ENCODE results near the gene CLK4. TPM values are rescaled to one million over a fixed set of nuclear protein-coding genes. Genes with fewer than 3 reads are reported as not detected.
A peak's percentile ranks its signal among the peaks of the same experiment; 100 is the strongest.

Gene CLK4
- total RNA-seq, 1 donor from 2014 or later: 5.1 TPM

DNA sequence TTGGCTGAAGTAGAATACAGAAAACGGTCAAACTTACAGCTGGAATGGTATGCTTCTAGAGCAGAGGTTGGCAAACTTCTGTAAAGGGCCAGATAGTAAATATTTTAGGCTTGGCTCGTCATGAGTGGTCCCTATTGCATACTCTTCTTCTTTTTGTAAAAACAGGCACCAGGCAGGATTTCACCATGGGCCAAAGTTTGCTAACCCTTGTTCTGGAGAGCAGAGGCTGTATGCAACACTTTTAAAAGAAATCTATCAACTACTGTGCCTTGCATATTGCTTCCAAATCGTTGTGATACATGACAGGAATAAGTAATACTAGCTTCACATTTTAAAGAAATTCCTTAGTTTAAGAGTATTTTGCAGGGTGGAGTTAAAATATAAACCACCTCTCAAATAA lies 21.1 kb downstream of the CLK4 start:
- no peak overlapping the region for H3K4me3 ChIP-seq (ENCODE audit: low read depth, low read length)
- TF ChIP-seq, protein P1, sequence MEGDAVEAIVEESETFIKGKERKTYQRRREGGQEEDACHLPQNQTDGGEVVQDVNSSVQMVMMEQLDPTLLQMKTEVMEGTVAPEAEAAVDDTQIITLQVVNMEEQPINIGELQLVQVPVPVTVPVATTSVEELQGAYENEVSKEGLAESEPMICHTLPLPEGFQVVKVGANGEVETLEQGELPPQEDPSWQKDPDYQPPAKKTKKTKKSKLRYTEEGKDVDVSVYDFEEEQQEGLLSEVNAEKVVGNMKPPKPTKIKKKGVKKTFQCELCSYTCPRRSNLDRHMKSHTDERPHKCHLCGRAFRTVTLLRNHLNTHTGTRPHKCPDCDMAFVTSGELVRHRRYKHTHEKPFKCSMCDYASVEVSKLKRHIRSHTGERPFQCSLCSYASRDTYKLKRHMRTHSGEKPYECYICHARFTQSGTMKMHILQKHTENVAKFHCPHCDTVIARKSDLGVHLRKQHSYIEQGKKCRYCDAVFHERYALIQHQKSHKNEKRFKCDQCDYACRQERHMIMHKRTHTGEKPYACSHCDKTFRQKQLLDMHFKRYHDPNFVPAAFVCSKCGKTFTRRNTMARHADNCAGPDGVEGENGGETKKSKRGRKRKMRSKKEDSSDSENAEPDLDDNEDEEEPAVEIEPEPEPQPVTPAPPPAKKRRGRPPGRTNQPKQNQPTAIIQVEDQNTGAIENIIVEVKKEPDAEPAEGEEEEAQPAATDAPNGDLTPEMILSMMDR (conservative IDR thresholded peaks at IDR 0.05; ENCODE audit: low read depth, low read length): no peak
- no peak for DNase-seq (ENCODE audit: low read depth)

DNA sequence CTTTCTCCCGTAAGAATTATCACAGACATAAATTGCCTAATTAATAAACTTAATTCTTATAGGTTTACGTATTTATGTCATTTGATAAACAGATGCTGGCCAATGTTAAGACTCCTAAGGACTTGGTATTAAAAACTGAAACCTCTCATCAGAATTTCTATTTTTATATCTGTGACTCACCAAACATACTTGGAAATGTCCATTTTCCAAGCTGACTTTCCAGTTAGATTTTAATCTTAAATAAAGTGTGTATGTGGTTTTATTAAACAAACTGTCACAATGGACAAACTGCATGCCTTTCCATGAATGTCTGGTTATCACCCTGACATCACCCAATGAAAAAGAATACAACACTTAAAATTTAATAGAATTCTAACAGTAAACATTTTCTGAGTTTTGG lies 24.1 kb downstream of the CLK4 start:
- TF ChIP-seq, protein P1 (conservative IDR thresholded peaks at IDR 0.05; ENCODE audit: low read depth, low read length): no peak
- no peak overlapping the region for H3K4me3 ChIP-seq (ENCODE audit: low read depth, low read length)
- DNase-seq (ENCODE audit: low read depth): no peak

DNA sequence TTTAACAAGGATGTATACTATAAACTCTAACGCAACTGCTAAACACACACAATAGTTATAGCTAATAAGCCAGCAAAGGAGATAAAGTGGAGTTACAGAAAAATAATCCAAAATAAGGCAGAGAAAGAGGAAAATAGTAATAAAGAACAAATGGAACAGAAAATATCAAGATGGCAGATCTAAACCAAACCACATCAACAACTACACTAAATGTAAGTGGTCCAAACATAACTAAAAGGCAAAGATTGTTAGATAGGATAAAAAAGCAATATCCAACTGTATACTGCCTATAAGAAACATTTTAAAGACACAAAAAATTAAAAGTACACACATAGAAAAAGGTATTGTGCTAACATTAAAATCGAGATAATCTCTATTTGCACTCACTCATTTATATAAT lies 31.1 kb downstream of the CLK4 start:
- TF ChIP-seq, protein P1 (conservative IDR thresholded peaks at IDR 0.05; ENCODE audit: low read depth, low read length): no peak
- DNase-seq (ENCODE audit: low read depth): no peak
- no peak overlapping the region for H3K4me3 ChIP-seq (ENCODE audit: low read depth, low read length)

DNA sequence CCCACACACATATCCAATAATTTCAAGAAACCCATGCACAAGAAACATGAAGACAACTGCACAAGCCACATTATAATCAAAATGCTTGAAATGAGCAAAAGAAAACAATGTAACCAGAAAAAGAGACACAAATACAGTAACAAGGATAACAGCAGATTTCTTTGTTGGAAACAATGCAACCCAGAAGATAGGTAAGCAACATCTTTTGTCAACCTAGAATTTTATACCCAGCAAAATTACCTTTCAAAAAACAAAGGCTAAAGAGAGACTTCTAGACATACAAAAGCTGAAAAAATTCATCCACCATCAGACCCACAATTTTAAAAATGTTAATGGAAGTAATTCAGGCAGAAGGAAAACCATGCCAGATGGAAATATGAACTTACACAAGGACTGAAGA lies 31.7 kb downstream of the CLK4 start:
- H3K4me3 ChIP-seq (ENCODE audit: low read depth, low read length): no peak overlapping the region
- TF ChIP-seq, protein P1 (conservative IDR thresholded peaks at IDR 0.05; ENCODE audit: low read depth, low read length): no peak
- DNase-seq (ENCODE audit: low read depth): no peak

DNA sequence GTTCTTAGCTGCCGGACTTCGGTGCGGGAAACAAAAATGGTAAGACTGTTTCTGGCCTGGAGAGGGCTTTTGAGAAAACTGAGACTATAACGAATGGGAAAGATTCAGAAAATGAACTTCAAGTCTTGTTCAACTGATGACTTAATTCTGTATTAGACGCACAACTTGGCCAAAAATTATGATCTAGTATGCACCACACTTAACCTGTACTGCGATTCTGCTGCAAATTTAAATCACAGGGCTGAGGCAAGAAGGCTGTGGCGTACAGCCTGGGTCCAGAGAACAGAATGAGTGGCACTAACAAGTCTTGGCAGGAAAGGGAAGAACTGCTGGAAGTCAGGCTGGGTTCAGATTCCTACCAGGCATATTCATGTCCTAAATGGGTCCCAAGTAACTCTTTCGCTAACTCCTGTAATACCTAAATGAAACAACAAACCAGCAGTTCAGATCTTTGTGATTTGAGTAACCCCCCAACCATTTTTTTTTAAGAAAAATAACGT lies 35.9 kb downstream of the CLK4 start:
- TF ChIP-seq, protein P1 (conservative IDR thresholded peaks at IDR 0.05; ENCODE audit: low read depth, low read length): no peak
- H3K4me3 ChIP-seq (ENCODE audit: low read depth, low read length): no peak overlapping the region
- no peak for DNase-seq (ENCODE audit: low read depth)

DNA sequence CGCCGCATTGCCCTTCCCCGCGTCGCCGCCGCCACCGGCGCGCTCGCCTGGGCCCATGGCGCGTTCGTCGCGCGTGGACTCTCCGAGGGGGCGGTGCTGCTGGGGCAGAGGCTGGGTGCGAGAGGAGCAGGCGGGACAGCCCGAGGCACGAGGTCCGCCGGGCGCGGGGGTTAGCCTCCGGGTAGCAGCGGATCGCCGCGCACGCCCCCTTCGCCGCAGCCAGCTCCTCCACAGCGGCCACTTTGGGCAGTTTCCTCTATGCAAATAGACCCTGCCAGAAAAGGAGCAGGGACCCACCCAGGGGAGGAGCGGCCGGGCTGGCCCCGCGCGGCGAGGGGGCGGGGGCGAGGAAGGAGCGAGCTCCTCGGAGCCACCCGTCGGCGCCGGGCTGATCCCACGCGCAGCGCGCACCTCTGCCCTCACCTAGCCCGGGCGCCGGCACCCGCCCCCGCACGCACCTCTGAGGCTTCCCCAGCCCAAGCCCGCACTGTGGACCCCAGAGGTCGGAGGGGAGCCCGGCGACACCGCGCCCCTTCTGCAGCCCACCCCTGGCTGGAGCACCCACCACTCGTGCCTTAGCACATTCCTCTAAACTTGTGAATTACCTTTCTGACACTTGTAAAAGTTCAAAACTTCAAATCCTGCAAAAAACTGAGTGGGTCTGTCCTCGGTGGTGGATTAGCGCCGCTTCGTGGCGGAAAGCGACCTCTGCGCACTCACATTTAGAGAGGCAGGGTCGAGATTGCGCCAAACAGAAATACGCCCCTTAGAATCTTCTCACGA lies 36.5 kb downstream of the CLK4 start, which contains the start of gene COL23A1:
COL23A1 (minus strand) TSS at position 253 of the 783 bp plus-strand sequence.
- TF ChIP-seq, protein P1 (conservative IDR thresholded peaks at IDR 0.05; ENCODE audit: low read depth, low read length): peak; percentile 98
- H3K4me3 ChIP-seq (ENCODE audit: low read depth, low read length): peak within 1 kb of the TSS; percentile 50
- peak; percentile 22 for DNase-seq (ENCODE audit: low read depth)
